KG1 (cell line): Measurements from ENCODE around the gene EHMT1.
"Not testable (repeated sequence)": the region's sequence is repeated elsewhere in the genome, so short reads cannot be mapped to it uniquely, and the experiment has no call there.

Source experiments
- DNase-seq: peaks from one replicate; lab custom pipeline; 2025; lab: John Stamatoyannopoulos, UW

The EHMT1 gene

GRCh38 chr9:137809726-137810450, 191.1 kb downstream of the EHMT1 start:
- DNase-seq: not testable (repeated sequence)

- DNase-seq: no peak
Measured at GRCh38 chr9:137811283-137811870, 192.6 kb downstream of the EHMT1 start.

GRCh38 chr9:137812356-137813023, 193.7 kb downstream of the EHMT1 start:
- DNase-seq: no peak

- DNase-seq: no peak
Measured at GRCh38 chr9:137813167-137813566, 194.4 kb downstream of the EHMT1 start.

- DNase-seq: no peak
Measured at GRCh38 chr9:137813651-137814415, 195.0 kb downstream of the EHMT1 start.

- DNase-seq: no peak
Measured at GRCh38 chr9:137814436-137814835, 195.6 kb downstream of the EHMT1 start.

GRCh38 chr9:137814841-137815240, 196.0 kb downstream of the EHMT1 start:
- no peak for DNase-seq

- no peak for DNase-seq
Measured at GRCh38 chr9:137815256-137816255, 196.8 kb downstream of the EHMT1 start.

- no peak for DNase-seq
Measured at GRCh38 chr9:137816531-137817235, 197.9 kb downstream of the EHMT1 start.

GRCh38 chr9:137817236-137818200, 198.7 kb downstream of the EHMT1 start:
- DNase-seq: no peak

GRCh38 chr9:137818286-137818685, 199.5 kb downstream of the EHMT1 start:
- no peak for DNase-seq

GRCh38 chr9:137820161-137820855, 201.5 kb downstream of the EHMT1 start:
- no peak for DNase-seq

GRCh38 chr9:137823986-137824771, 205.4 kb downstream of the EHMT1 start:
- no peak for DNase-seq

GRCh38 chr9:137825324-137825989, 206.7 kb downstream of the EHMT1 start:
- DNase-seq: no peak

- no peak for DNase-seq
Measured at GRCh38 chr9:137827908-137828526, 209.2 kb downstream of the EHMT1 start.

- DNase-seq: no peak
Measured at GRCh38 chr9:137828527-137829259, 209.9 kb downstream of the EHMT1 start.
